Type B pancreatic cell (in vitro differentiated cells): Measurements from ENCODE around the gene XKR3. TPM values are rescaled to one million over a fixed set of nuclear protein-coding genes. Genes with fewer than 3 reads are reported as not detected.

Experiments used
- DNase-seq: peaks from one replicate; pipeline ENCODE4 v3.0.0; 2021; ENCODE audit warnings: mixed read lengths; ENCODE audit not compliant: unreplicated experiment; ENCODE audit errors: extremely low spot score
- H3K27ac Mint-ChIP-seq: 2 replicates; pipeline ENCODE4 v1.8.0; 2021; ENCODE audit warnings: mild to moderate bottlenecking, mixed read lengths
- H3K27me3 Mint-ChIP-seq: 2 replicates; pipeline ENCODE4 v1.8.0; 2021; ENCODE audit warnings: mixed read lengths
- H3K36me3 Mint-ChIP-seq: 2 replicates; pipeline ENCODE4 v1.8.0; 2021; ENCODE audit warnings: mixed read lengths
- H3K4me1 Mint-ChIP-seq: one replicate; pipeline ENCODE4 v1.8.0; 2021; ENCODE audit warnings: mixed read lengths; ENCODE audit not compliant: unreplicated experiment
- H3K4me3 Mint-ChIP-seq: 2 replicates; pipeline ENCODE4 v1.8.0; 2021; ENCODE audit warnings: mild to moderate bottlenecking, mixed read lengths
- H3K9me3 Mint-ChIP-seq: 2 replicates; pipeline ENCODE4 v1.8.0; 2021; ENCODE audit warnings: mixed read lengths
- total RNA-seq: library from RNA; stranded (reverse); gene quantifications from 2 replicates; pipeline ENCODE4 v1.2.1, GENCODE V29; 2021; ENCODE audit warnings: low replicate concordance
- TF ChIP-seq, protein P1 (sequence below): fragments of 200-600 bp; sonication (generic); conservative IDR thresholded peaks from 2 replicates; pipeline ENCODE4 v1.5.0; 2021; ENCODE audit warnings: antibody characterized with exemption, mild to moderate bottlenecking

XKR3 gene
- total RNA-seq, 1 donor from 2014 or later, result not detected

DNA sequence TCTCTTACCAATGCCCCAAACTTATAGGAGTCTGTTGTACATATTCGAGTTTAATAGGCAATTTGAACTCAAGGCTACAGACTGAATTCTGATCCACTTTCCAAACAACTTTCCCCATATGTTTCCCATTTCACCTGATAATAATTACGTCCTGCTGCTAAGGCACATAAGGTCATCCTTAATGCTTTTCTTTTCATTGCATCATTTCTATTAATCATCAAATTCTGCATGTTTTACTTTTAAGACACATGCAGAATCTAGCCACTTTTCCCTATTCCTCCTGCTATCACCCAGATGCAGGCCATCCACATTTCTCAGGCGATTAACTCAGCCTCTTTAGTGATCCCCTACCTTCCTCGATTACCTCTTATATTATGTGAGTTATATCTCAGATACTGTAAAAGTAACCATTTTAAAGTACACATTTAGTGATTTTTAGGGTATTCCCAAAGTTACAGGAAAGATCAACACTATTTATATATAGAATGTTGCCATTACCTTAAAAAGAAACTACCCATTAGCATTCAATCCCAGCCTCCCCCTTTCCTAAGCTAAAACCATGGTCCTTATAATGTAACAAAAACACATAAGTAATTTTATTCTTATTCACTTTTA is 14.9 kb downstream of the XKR3 start:
- Mint-ChIP-seq H3K9me3 (no peaks in the 10 kb centered on the region), H3K27ac (no peak overlapping the region), H3K36me3 (no peaks in the 10 kb centered on the region), H3K4me1 (no peaks in the 10 kb centered on the region), H3K27me3 (no peaks in the 10 kb centered on the region), H3K4me3 (no peak overlapping the region)
- DNase-seq, result no peak
- TF ChIP-seq, protein P1, sequence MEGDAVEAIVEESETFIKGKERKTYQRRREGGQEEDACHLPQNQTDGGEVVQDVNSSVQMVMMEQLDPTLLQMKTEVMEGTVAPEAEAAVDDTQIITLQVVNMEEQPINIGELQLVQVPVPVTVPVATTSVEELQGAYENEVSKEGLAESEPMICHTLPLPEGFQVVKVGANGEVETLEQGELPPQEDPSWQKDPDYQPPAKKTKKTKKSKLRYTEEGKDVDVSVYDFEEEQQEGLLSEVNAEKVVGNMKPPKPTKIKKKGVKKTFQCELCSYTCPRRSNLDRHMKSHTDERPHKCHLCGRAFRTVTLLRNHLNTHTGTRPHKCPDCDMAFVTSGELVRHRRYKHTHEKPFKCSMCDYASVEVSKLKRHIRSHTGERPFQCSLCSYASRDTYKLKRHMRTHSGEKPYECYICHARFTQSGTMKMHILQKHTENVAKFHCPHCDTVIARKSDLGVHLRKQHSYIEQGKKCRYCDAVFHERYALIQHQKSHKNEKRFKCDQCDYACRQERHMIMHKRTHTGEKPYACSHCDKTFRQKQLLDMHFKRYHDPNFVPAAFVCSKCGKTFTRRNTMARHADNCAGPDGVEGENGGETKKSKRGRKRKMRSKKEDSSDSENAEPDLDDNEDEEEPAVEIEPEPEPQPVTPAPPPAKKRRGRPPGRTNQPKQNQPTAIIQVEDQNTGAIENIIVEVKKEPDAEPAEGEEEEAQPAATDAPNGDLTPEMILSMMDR, result no peak

DNA sequence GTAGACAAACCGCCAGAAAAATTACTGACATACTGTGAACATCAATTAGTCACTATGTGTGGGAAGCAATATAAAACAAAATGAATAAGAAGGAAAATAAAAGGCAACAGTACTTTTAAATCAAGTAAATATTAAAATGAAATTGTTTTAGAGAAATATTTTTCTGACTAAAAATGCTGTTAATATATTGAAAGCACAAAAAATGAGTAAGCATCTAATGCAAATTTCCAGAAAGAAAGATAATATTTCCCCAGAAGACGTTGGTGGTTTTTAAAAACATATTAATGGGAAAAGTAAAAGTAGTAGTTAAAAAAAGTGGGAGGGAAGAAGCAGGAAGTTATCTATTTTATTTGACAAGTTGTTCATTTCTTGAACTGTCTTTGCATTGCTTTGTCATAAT is 16.5 kb downstream of the XKR3 start:
- no peak for DNase-seq
- Mint-ChIP-seq H3K36me3 (no peaks in the 10 kb centered on the region), H3K27ac (no peak overlapping the region), H3K4me1 (no peaks in the 10 kb centered on the region), H3K27me3 (no peaks in the 10 kb centered on the region), H3K4me3 (no peak overlapping the region), H3K9me3 (no peaks in the 10 kb centered on the region)
- TF ChIP-seq, protein P1, result no peak

- Mint-ChIP-seq H3K4me1 (no peaks in the 10 kb centered on the region), H3K36me3 (no peaks in the 10 kb centered on the region), H3K27me3 (no peaks in the 10 kb centered on the region), H3K4me3 (no peak overlapping the region), H3K27ac (no peak overlapping the region), H3K9me3 (no peaks in the 10 kb centered on the region)
- TF ChIP-seq, protein P1, result no peak
- DNase-seq, result no peak
These were observed 18.1 kb downstream of the XKR3 start for GRCh38 chr22:16807109-16807508.

GRCh38 chr22:16806401-16806800 is 18.8 kb downstream of the XKR3 start:
- Mint-ChIP-seq H3K27me3 (no peaks in the 10 kb centered on the region), H3K4me3 (no peak overlapping the region), H3K4me1 (no peaks in the 10 kb centered on the region), H3K27ac (no peak overlapping the region), H3K9me3 (no peaks in the 10 kb centered on the region), H3K36me3 (no peaks in the 10 kb centered on the region)
- TF ChIP-seq, protein P1, result no peak
- no peak for DNase-seq

GRCh38 chr22:16804882-16805281 is 20.3 kb downstream of the XKR3 start:
- no peaks in the 10 kb centered on the region for H3K27me3 Mint-ChIP-seq
- DNase-seq, result no peak
- no peaks in the 10 kb centered on the region for H3K36me3 Mint-ChIP-seq
- TF ChIP-seq, protein P1, result no peak
- H3K27ac Mint-ChIP-seq, result no peak overlapping the region
- H3K9me3 Mint-ChIP-seq, result no peaks in the 10 kb centered on the region
- H3K4me3 Mint-ChIP-seq, result no peak overlapping the region
- H3K4me1 Mint-ChIP-seq, result no peaks in the 10 kb centered on the region
